Heart left ventricle (tissue), 16 donors: ENCODE results near the gene NUMB. TPM values are rescaled to one million over a fixed set of nuclear protein-coding genes. Genes with fewer than 3 reads are reported as not detected.

Experiments
- ATAC-seq, 4 donors: fragments of 200-7000 bp; cut with Tn5 transposase; one replicate each; pipeline ENCODE4 v1.9.1; 2020 to 2022; ENCODE audit warnings: moderate library complexity in 4 of 4, mild to moderate bottlenecking in 3 of 4, moderate number of reproducible peaks in 1 of 4
- DNase-seq, 5 donors: peaks; one replicate each; pipeline ENCODE4 v3.0.0-alpha.2; 2020
- H3K27ac ChIP-seq, 12 donors: fragments of 200-600 bp; sonication (generic) in 4 of 12; one replicate each; pipeline versions ENCODE4 v1.5.0 to v1.8.0; 2016 to 2022; ENCODE audit warnings: mild to moderate bottlenecking in 2 of 12
- H3K27me3 ChIP-seq, 9 donors: fragments of 200-600 bp; sonication (generic) in 2 of 9; one replicate each; pipeline versions ENCODE4 v1.5.1 to v1.8.0; 2016 to 2022; ENCODE audit warnings: mild to moderate bottlenecking in 3 of 9
- H3K36me3 ChIP-seq, 9 donors: fragments of 200-600 bp; sonication (generic) in 2 of 9; one replicate each; pipeline versions ENCODE4 v1.5.0 to v1.8.0; 2018 to 2022; ENCODE audit warnings: mild to moderate bottlenecking in 2 of 9
- H3K4me1 ChIP-seq, 12 donors: fragments of 200-600 bp; sonication (generic) in 4 of 12; one replicate each; pipeline versions ENCODE4 v1.5.0 to v1.8.0; 2016 to 2022; ENCODE audit warnings: mild to moderate bottlenecking in 3 of 12
- H3K4me3 ChIP-seq, 12 donors: fragments of 200-600 bp; sonication (generic) in 4 of 12; one replicate each; pipeline versions ENCODE4 v1.5.0 to v1.8.0; 2017 to 2022; ENCODE audit warnings: mild to moderate bottlenecking in 9 of 12, moderate library complexity in 4 of 12
- H3K9me3 ChIP-seq, 12 donors: fragments of 200-600 bp; sonication (generic) in 4 of 12; one replicate each; pipeline versions ENCODE4 v1.5.0 to v1.8.0; 2016 to 2022; ENCODE audit warnings: mild to moderate bottlenecking in 1 of 12
- POLR2A ChIP-seq, 2 donors: fragments of 450-650 bp; IDR thresholded peaks; one replicate each; pipeline ENCODE4 v1.6.1; 2017; ENCODE audit warnings: antibody characterized with exemption in 2 of 2, mild to moderate bottlenecking in 2 of 2, moderate library complexity in 2 of 2
- WGBS, 4 donors: extraction: QIAGEN DNeasy Blood & Tissue Kit in 2 of 4; methylation state at CpG; one replicate each; pipeline versions ENCODE4 v1.1.5 to v1.1.7; 2013 to 2018; 5-methylcytosine and 5-hydroxymethylcytosine counted together
- intact Hi-C, 10 donors: fragments of 100-400 bp; cut with DNase I; formaldehyde crosslinking; loops; one replicate each; pipeline versions ENCODE4 v1.11.1 to v1.14.2; 2022
- polyA plus RNA-seq, 2 donors: library from polyadenylated mRNA; stranded (reverse); fragments of 200-250 nt; gene quantifications; one replicate each; pipeline ENCODE4 v1.2.3, GENCODE V29; 2013
- total RNA-seq, 9 donors: library from RNA; depleted of rRNA in 2 of 9; stranded (reverse); fragments of >200 nt in 2 of 9; fragmentation: NEBNext Ultra II Directional in 3 of 9; extraction: Animal tissue kit (Norgen Biotek cat#: 25700) in 3 of 9; gene quantifications; one replicate each; pipeline versions ENCODE4 v1.1.0 to v1.2.4, GENCODE V29; 2016 to 2023
- TF ChIP-seq, protein P1 (sequence below), 12 donors: fragments of 200-600 bp; sonication (generic) in 4 of 12; IDR thresholded peaks; one replicate each; pipeline versions ENCODE4 v1.5.0 to v1.8.0; 2018 to 2022; ENCODE audit warnings: antibody characterized with exemption in 12 of 12, mild to moderate bottlenecking in 5 of 12
- donor health status: ischemic (EF 13 %, LVEDD 7.1; RV severe dilation, severe dysfunction).
- donor health status: healthy with polysubstance abuse.
- donor health status: DM: no; HTN: yes; CAD: no.
- donor health status: DM: no; HTN: no; CAD: no.
- donor health status: ischemic (EF 25% LVEDD 6.9; RV normal size, moderate dysfunction).
- donor health status: ischemic (EF 25% LVEDD 5.7; RV mildly dilated, moderate dysfunction).
- donor health status: healthy.
- donor health status: DM: yes; HTN: yes; CAD: no.
- donor health status: ischemic (EF 35%, LVEDD 5.7; RV mildly dilated, moderate dysfunction).
- donor health status: nonischemic (EF 11% LVEDD 7.7; RV severe dilation, severe dysfunction).
- donor health status: DM: yes; HTN: yes; CAD: no.
- donor health status: PGD.
- donor health status: ischemic (EF 29% LVEDD 5.4; RV normal size, mild dysfunction).
- donor health status: nonischemic (EF 23%, LVEDD 6.1; RV moderate dilation, normal function).

Gene NUMB
- total and polyA plus RNA-seq, 11 donors = 18.2 to 59.1 (median 34.9) TPM

DNA sequence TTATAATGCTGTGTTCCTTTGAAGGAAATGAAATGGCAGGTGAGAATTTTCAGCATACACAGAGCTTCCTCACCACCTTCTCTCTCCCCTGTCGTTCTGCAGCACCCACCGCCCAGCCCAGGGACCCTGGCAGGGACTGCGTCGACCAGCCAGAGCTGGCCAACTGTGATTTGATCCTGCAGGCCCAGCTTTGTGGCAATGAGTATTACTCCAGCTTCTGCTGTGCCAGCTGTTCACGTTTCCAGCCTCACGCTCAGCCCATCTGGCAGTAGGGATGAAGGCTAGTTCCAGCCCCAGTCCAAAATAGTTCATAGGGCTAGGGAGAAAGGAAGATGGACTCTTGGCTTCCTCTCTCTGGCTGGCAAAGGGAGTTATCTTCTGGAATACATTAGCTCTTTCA is 186.0 kb downstream of the NUMB start:
- TF ChIP-seq, protein P1, sequence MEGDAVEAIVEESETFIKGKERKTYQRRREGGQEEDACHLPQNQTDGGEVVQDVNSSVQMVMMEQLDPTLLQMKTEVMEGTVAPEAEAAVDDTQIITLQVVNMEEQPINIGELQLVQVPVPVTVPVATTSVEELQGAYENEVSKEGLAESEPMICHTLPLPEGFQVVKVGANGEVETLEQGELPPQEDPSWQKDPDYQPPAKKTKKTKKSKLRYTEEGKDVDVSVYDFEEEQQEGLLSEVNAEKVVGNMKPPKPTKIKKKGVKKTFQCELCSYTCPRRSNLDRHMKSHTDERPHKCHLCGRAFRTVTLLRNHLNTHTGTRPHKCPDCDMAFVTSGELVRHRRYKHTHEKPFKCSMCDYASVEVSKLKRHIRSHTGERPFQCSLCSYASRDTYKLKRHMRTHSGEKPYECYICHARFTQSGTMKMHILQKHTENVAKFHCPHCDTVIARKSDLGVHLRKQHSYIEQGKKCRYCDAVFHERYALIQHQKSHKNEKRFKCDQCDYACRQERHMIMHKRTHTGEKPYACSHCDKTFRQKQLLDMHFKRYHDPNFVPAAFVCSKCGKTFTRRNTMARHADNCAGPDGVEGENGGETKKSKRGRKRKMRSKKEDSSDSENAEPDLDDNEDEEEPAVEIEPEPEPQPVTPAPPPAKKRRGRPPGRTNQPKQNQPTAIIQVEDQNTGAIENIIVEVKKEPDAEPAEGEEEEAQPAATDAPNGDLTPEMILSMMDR (IDR thresholded peaks at IDR 0.05) = no peak
- no peak for TF ChIP-seq POLR2A (IDR thresholded peaks at IDR 0.05)
- WGBS, 4 donors = 73 to 86% (median 78%) methylated on average over 5 to 6 of the region's 6 CpGs
- intact Hi-C loops = no loop called here
- Histone ChIP-seq H3K9me3 (no peaks in the 10 kb centered on the region), H3K4me3 (no peak overlapping the region), H3K27ac (no peak overlapping the region), H3K36me3 (peaks cover 0 to 53% (median 37%) of the 10 kb centered on the region in 9 donors), H3K4me1 (peaks cover 0 to 15% (median 10%) of the 10 kb centered on the region in 12 donors), H3K27me3 (no peaks in the 10 kb centered on the region)
- DNase-seq (no peak), ATAC-seq (no peak)

DNA sequence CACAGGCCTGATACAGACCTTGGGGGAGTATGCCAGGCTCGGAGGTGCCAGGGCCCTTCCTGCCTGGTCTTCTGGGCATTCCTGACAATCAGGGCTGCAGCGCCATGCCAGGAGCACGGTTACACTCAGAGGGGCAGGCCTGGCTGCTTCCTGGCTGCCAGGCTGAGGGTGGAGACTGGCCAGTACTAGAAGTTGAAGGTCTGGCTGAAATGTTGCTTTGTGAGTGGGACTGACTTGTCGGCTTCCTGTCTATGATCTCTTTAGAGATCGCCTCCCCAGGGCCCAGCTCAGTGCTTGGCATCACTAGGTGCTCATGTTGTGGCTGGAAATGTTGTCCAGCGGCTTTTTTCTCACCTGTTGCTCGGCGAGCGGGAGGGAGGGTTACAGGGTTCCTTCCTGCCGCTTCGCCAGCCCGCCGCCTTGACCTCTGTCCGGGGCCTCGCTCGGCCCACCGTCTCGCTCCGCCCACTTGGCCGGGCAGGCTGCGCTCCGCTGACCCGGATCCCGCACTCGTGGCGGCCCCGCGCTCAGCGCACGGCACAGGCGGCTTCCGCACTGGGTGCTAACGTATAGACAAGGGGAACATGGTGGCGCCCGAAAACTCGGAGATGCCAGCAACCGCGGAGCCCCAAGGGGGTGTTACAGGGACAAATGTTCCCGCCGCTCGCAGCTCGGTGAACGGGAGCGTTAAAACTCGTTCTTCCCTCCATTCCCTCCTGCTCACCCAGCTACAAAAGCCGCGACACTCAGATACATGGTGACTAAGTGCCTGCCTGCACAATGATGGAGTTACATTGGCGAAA is 188.4 kb downstream of the NUMB start:
- peak; percentile 38 to 80 (median 65) for DNase-seq
- Histone ChIP-seq H3K9me3 (no peaks in the 10 kb centered on the region), H3K4me3 (peak overlapping the region; percentile 35 to 66 (median 52)), H3K27ac (peak overlapping the region in 6 of 12 donors; percentile 3 to 46 (median 26)), H3K4me1 (peaks cover 0 to 15% (median 10%) of the 10 kb centered on the region in 12 donors), H3K27me3 (no peaks in the 10 kb centered on the region), H3K36me3 (peaks cover 0 to 35% (median 13%) of the 10 kb centered on the region in 9 donors)
- ATAC-seq = peak; percentile 45 to 83 (median 74)
- 5 to 8% (median 8%) methylated on average over 21 to 48 of the region's 48 CpGs for WGBS, 4 donors
- no peak for TF ChIP-seq POLR2A (IDR thresholded peaks at IDR 0.05)
- TF ChIP-seq, protein P1 (IDR thresholded peaks at IDR 0.05) = no peak
- intact Hi-C loops = no loop called here

DNA sequence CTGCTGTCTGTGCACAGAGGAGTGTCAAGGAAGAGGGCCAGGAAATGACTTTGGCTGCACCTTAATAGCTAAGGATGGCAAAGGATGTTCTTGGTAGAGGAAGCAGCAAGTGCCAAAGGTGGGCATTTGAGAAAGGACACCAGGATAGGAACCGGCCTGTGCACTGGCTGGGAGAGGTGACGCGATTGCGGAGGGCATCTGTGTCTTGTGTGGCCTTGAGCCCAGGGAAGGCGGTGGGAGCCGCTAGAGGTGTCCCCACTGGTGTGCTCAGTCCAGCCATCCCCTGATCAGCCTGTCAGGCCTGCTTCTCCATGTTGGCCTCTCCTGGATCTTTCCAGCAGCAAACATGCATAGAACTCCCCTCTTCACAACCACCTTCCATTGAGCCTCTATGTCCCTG is 190.9 kb downstream of the NUMB start:
- WGBS, 4 donors = 94 to 98% (median 94%) methylated on average over 6 of the region's 6 CpGs
- no peak for ATAC-seq
- Histone ChIP-seq H3K36me3 (peaks cover 0 to 11% (median 0%) of the 10 kb centered on the region in 9 donors), H3K4me1 (peaks cover 0 to 15% (median 10%) of the 10 kb centered on the region in 12 donors), H3K4me3 (no peak overlapping the region), H3K9me3 (no peaks in the 10 kb centered on the region), H3K27me3 (no peaks in the 10 kb centered on the region), H3K27ac (no peak overlapping the region)
- intact Hi-C loops = no loop called here
- no peak for DNase-seq
- no peak for TF ChIP-seq POLR2A (IDR thresholded peaks at IDR 0.05)
- TF ChIP-seq, protein P1 (IDR thresholded peaks at IDR 0.05) = no peak

DNA sequence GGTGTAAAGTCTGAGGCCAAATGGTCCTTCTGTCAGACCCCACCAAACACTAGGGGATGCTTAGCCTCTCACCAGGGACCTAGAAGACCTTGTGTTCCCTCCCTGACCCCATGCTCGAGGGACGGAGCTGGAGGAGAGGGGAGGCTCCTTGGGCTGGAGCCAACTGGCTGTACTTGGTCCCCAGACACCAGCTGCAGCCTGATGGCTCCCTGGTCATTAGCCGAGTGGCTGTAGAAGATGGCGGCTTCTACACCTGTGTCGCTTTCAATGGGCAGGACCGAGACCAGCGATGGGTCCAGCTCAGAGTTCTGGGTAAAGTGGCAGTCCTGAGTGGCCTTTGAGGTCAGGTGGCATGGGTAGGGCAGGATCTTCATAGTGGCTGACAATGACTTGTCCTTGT is 192.0 kb downstream of the NUMB start:
- peaks cover 0 to 7% (median 0%) of the 10 kb centered on the region in 9 donors for H3K36me3 ChIP-seq
- intact Hi-C loops = no loop called here
- TF ChIP-seq, protein P1 (IDR thresholded peaks at IDR 0.05) = no peak
- TF ChIP-seq POLR2A (IDR thresholded peaks at IDR 0.05) = no peak
- ATAC-seq (no peak), DNase-seq (peak in 1 of 5 donors; percentile 58)
- no peak overlapping the region for H3K27ac ChIP-seq
- WGBS, 4 donors = 50 to 83% (median 73%) methylated on average over 2 to 7 of the region's 7 CpGs
- no peaks in the 10 kb centered on the region for H3K9me3 ChIP-seq
- H3K27me3 ChIP-seq = no peaks in the 10 kb centered on the region
- peaks cover 0 to 15% (median 10%) of the 10 kb centered on the region in 12 donors for H3K4me1 ChIP-seq
- H3K4me3 ChIP-seq = no peak overlapping the region
